GM12873 (cell line): Measurements from ENCODE around the gene AQP5.

ENCODE experiments used
- CTCF ChIP-seq: IDR thresholded peaks from 2 replicates; pipeline ENCODE4 v1.5.1; 2012; ENCODE audit warnings: low read depth, mild to moderate bottlenecking, moderate library complexity, low read length, control low read depth; ENCODE audit not compliant: insufficient read depth; ENCODE audit errors: missing control alignments

AQP5 gene

GRCh38 chr12:49925433-49926204 lies 36.1 kb upstream of the AQP5 start:
- TF ChIP-seq CTCF = no peak

GRCh38 chr12:49928471-49928870 lies 33.2 kb upstream of the AQP5 start:
- no peak for TF ChIP-seq CTCF

GRCh38 chr12:49929581-49929980 lies 32.1 kb upstream of the AQP5 start:
- no peak for TF ChIP-seq CTCF

GRCh38 chr12:49930515-49931288 lies 31.0 kb upstream of the AQP5 start:
- TF ChIP-seq CTCF = no peak

- TF ChIP-seq CTCF = no peak
Measured at GRCh38 chr12:49932023-49932422, 29.6 kb upstream of the AQP5 start.

- TF ChIP-seq CTCF = no peak
Measured at GRCh38 chr12:49932533-49933130, 29.0 kb upstream of the AQP5 start.

GRCh38 chr12:49933796-49934195 lies 27.9 kb upstream of the AQP5 start:
- TF ChIP-seq CTCF = no peak
